Hepatocyte (in vitro differentiated cells): ENCODE data around the gene ASTN2. TPM values are rescaled to one million over a fixed set of nuclear protein-coding genes. Genes with fewer than 3 reads are reported as not detected.

ENCODE experiments used
- DNase-seq: peaks from one replicate; pipeline ENCODE4 v3.0.0-alpha.2; 2016; ENCODE audit warnings: low spot score
- H2AFZ ChIP-seq: fragments of 200-600 bp; sonication (generic); 2 replicates; pipeline ENCODE4 v1.6.0; 2016; ENCODE audit warnings: antibody characterized with exemption, mild to moderate bottlenecking
- H3K27ac ChIP-seq: fragments of 200-600 bp; sonication (generic); 2 replicates; pipeline ENCODE4 v1.5.1; 2016; ENCODE audit warnings: mild to moderate bottlenecking
- H3K27me3 ChIP-seq: fragments of 200-600 bp; sonication (generic); 2 replicates; pipeline ENCODE4 v1.6.1; 2016
- H3K36me3 ChIP-seq: fragments of 200-600 bp; sonication (generic); replicated peaks from 2 replicates; pipeline ENCODE4 v1.5.1; 2016; ENCODE audit warnings: low read depth; ENCODE audit not compliant: insufficient read depth
- H3K4me1 ChIP-seq: fragments of 200-600 bp; sonication (generic); 2 replicates; pipeline ENCODE4 v1.5.1; 2016; ENCODE audit warnings: mild to moderate bottlenecking, moderate library complexity; ENCODE audit not compliant: insufficient read depth
- H3K4me2 ChIP-seq: fragments of 200-600 bp; sonication (generic); 2 replicates; pipeline ENCODE4 v1.6.0; 2016
- H3K4me3 ChIP-seq: fragments of 200-600 bp; sonication (generic); 2 replicates; pipeline ENCODE4 v1.5.1; 2016; ENCODE audit warnings: mild to moderate bottlenecking
- H3K79me2 ChIP-seq: fragments of 200-600 bp; sonication (generic); 2 replicates; pipeline ENCODE4 v1.6.0; 2017; ENCODE audit warnings: mild to moderate bottlenecking
- H3K9me2 ChIP-seq: fragments of 200-600 bp; sonication (generic); replicated peaks from 2 replicates; pipeline ENCODE4 v1.6.0; 2017; ENCODE audit warnings: mild to moderate bottlenecking; ENCODE audit not compliant: insufficient read depth
- H3K9me3 ChIP-seq: fragments of 200-600 bp; sonication (generic); 2 replicates; pipeline ENCODE4 v1.5.1; 2016; ENCODE audit warnings: low read depth, mild to moderate bottlenecking
- H4K20me1 ChIP-seq: fragments of 200-600 bp; sonication (generic); 2 replicates; pipeline ENCODE4 v1.6.0; 2016; ENCODE audit warnings: mild to moderate bottlenecking; ENCODE audit not compliant: insufficient read depth, poor library complexity, severe bottlenecking
- EZH2 ChIP-seq: fragments of 200-600 bp; sonication (generic); IDR thresholded peaks from 2 replicates; pipeline ENCODE4 v1.6.1; 2016; ENCODE audit warnings: antibody characterized with exemption, mild to moderate bottlenecking, borderline replicate concordance
- EZH2phosphoT487 ChIP-seq: fragments of 200-600 bp; sonication (generic); IDR thresholded peaks from one replicate; pipeline ENCODE4 v1.6.1; 2018; ENCODE audit warnings: antibody characterized with exemption, mild to moderate bottlenecking, low read depth, moderate library complexity; ENCODE audit not compliant: unreplicated experiment, severe bottlenecking
- WGBS: methylation state at CpG from one replicate; pipeline ENCODE4 v1.1.6; 2016; ENCODE audit warnings: low lambda C conversion rate; ENCODE audit errors: missing lambda C conversion rate; 5-methylcytosine and 5-hydroxymethylcytosine counted together
- polyA plus RNA-seq: library from polyadenylated mRNA; unstranded; fragments of >200 nt; fragmentation: Nextera tagmentation; extraction: Ambion mirVana; gene quantifications from 2 replicates; pipeline ENCODE4 v1.2.1, GENCODE V29; 2016
- total RNA-seq: library from RNA; depleted of rRNA; stranded (reverse); fragments of >200 nt; gene quantifications from 2 replicates; pipeline ENCODE4 v1.2.3, GENCODE V29; 2014
- TF ChIP-seq, protein P1 (sequence below): fragments of 200-600 bp; sonication (generic); IDR thresholded peaks from 2 replicates; pipeline ENCODE4 v1.5.1; 2016; ENCODE audit warnings: antibody characterized with exemption, mild to moderate bottlenecking; ENCODE audit not compliant: poor library complexity

The ASTN2 gene
- total and polyA plus RNA-seq, 2 experiments from 2014 or later = 6.4 to 8.4 TPM

DNA sequence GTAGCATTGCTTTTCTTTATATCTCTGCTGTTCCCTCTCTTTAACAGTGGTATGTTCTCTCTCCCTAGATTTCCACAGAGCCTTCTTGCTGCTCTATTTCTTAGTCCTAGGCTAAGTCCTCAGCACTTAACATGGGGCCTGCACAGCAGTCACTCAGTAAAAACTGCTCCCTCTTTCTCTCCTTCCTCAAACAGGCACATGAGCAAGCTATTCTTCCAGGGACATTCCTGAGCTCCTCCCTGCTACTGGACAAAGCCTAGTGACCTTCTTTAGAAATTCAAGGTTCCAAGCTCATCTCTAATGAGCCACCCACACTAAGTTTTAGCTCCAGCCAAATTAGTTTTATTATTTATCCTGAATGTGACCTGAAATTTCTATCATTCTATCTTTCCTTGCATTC is 688.3 kb downstream of the ASTN2 start:
- Histone ChIP-seq H3K36me3 (no peaks in the 10 kb centered on the region), H3K27ac (no peak overlapping the region), H3K4me2 (no peak overlapping the region), H2AFZ (no peak overlapping the region), H3K4me1 (no peaks in the 10 kb centered on the region), H3K4me3 (no peak overlapping the region), H4K20me1 (no peaks in the 10 kb centered on the region), H3K79me2 (no peaks in the 10 kb centered on the region), H3K27me3 (no peaks in the 10 kb centered on the region), H3K9me3 (no peaks in the 10 kb centered on the region), H3K9me2 (no peaks in the 10 kb centered on the region)
- no peak for DNase-seq
- TF ChIP-seq EZH2 (no peak), EZH2phosphoT487 (no peak)
- TF ChIP-seq, protein P1, sequence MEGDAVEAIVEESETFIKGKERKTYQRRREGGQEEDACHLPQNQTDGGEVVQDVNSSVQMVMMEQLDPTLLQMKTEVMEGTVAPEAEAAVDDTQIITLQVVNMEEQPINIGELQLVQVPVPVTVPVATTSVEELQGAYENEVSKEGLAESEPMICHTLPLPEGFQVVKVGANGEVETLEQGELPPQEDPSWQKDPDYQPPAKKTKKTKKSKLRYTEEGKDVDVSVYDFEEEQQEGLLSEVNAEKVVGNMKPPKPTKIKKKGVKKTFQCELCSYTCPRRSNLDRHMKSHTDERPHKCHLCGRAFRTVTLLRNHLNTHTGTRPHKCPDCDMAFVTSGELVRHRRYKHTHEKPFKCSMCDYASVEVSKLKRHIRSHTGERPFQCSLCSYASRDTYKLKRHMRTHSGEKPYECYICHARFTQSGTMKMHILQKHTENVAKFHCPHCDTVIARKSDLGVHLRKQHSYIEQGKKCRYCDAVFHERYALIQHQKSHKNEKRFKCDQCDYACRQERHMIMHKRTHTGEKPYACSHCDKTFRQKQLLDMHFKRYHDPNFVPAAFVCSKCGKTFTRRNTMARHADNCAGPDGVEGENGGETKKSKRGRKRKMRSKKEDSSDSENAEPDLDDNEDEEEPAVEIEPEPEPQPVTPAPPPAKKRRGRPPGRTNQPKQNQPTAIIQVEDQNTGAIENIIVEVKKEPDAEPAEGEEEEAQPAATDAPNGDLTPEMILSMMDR = no peak

DNA sequence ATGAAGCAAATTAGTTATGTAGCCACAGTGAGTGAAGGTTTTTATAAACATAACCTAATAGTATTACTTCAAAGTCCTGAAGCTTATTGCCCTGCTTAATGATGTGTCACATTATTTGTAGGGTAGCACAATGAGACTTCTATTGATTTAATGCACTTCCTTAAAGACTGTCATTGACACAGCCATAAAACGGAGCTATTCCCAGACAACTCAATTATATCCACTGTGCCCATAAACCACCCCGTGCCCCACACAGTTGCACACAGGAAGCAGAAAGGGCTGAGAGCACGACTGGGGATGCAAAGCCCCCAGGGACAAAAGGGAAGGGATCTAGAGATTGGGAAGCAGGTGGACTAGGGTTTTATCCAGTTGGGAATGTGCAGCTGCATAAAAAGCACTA is 690.7 kb downstream of the ASTN2 start:
- no peaks in the 10 kb centered on the region for H3K27me3 ChIP-seq
- no peak overlapping the region for H3K4me2 ChIP-seq
- no peaks in the 10 kb centered on the region for H3K9me2 ChIP-seq
- no peaks in the 10 kb centered on the region for H3K36me3 ChIP-seq
- TF ChIP-seq EZH2phosphoT487 = no peak
- TF ChIP-seq, protein P1 = no peak
- no peak for TF ChIP-seq EZH2
- no peak for DNase-seq
- no peak overlapping the region for H3K4me3 ChIP-seq
- no peak overlapping the region for H3K27ac ChIP-seq
- 43% methylated on average over 3 of the region's 3 CpGs for WGBS
- H3K9me3 ChIP-seq = no peaks in the 10 kb centered on the region
- H2AFZ ChIP-seq = no peak overlapping the region
- H3K4me1 ChIP-seq = no peaks in the 10 kb centered on the region
- no peaks in the 10 kb centered on the region for H3K79me2 ChIP-seq
- no peaks in the 10 kb centered on the region for H4K20me1 ChIP-seq

- Histone ChIP-seq H3K27ac (no peak overlapping the region), H3K36me3 (no peaks in the 10 kb centered on the region), H3K27me3 (no peaks in the 10 kb centered on the region), H3K4me3 (no peak overlapping the region), H3K4me2 (no peak overlapping the region), H3K9me2 (no peaks in the 10 kb centered on the region), H4K20me1 (no peaks in the 10 kb centered on the region), H2AFZ (no peak overlapping the region), H3K79me2 (no peaks in the 10 kb centered on the region), H3K4me1 (no peaks in the 10 kb centered on the region), H3K9me3 (no peaks in the 10 kb centered on the region)
- no peak for DNase-seq
- WGBS = 63% methylated on average over 2 of the region's 2 CpGs
- no peak for TF ChIP-seq EZH2phosphoT487
- no peak for TF ChIP-seq EZH2
- TF ChIP-seq, protein P1 = no peak
These were observed 692.9 kb downstream of the ASTN2 start for GRCh38 chr9:116721944-116722343.

- no peak overlapping the region for H3K4me3 ChIP-seq
- no peak overlapping the region for H3K4me2 ChIP-seq
- H3K27ac ChIP-seq = no peak overlapping the region
- H4K20me1 ChIP-seq = no peaks in the 10 kb centered on the region
- TF ChIP-seq EZH2 (no peak), EZH2phosphoT487 (no peak)
- TF ChIP-seq, protein P1 = no peak
- no peak overlapping the region for H2AFZ ChIP-seq
- WGBS = 91% methylated on average over 3 of the region's 3 CpGs
- no peaks in the 10 kb centered on the region for H3K79me2 ChIP-seq
- no peaks in the 10 kb centered on the region for H3K9me2 ChIP-seq
- H3K9me3 ChIP-seq = no peaks in the 10 kb centered on the region
- no peaks in the 10 kb centered on the region for H3K4me1 ChIP-seq
- H3K36me3 ChIP-seq = no peaks in the 10 kb centered on the region
- no peaks in the 10 kb centered on the region for H3K27me3 ChIP-seq
- DNase-seq = no peak
These were observed 693.4 kb downstream of the ASTN2 start for GRCh38 chr9:116721411-116721810.
